HG03045 (cell line): Measurements from ENCODE around the gene ABCA1.
"Not testable (repeated sequence)": the region's sequence is repeated elsewhere in the genome, so short reads cannot be mapped to it uniquely, and the experiment has no call there.

ENCODE experiments used
- ATAC-seq: cut with Tn5 transposase; IDR thresholded peaks from one replicate; pipeline ENCODE4 v1.9.1; 2021; ENCODE audit warnings: mild to moderate bottlenecking, moderate library complexity; ENCODE audit not compliant: unreplicated experiment

ABCA1 gene

DNA sequence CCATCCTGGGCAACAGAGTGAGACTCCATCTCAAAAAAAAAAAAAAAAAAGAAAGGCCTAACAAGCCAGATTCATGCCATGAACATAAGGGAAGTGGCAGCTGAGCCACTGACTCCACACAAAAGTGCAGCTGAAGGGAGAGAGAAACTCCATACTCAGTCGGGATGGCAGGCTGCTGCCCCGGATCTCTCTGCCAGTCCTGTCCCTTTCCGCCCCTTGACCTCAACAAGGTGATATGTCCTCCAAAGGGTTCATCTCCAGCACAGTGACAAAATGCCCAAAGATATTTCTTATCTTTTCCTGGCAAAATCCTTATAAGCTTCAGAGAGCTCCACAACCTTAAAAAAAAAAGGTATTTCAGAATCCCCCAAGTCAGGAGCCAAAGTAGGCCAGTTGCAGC, 52.6 kb downstream of the ABCA1 start:
- ATAC-seq, result no peak

DNA sequence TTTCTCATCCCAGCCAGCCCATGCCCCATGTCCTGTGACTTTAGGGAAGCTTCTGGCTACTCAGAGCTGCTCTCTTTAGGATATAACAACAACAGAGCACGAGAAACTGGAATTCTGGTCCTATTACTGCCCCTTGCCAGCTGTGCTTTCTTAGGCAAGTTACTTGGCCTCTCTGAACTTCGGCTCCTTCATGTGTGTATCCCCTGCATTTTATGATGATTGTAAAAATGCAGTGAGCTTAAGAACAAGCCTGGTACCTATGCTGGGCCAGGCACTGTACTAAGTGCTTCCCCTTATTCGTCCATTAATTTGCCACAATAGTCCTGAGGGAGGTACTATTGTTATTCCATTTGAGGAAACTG, 54.5 kb downstream of the ABCA1 start:
- ATAC-seq, result no peak

DNA sequence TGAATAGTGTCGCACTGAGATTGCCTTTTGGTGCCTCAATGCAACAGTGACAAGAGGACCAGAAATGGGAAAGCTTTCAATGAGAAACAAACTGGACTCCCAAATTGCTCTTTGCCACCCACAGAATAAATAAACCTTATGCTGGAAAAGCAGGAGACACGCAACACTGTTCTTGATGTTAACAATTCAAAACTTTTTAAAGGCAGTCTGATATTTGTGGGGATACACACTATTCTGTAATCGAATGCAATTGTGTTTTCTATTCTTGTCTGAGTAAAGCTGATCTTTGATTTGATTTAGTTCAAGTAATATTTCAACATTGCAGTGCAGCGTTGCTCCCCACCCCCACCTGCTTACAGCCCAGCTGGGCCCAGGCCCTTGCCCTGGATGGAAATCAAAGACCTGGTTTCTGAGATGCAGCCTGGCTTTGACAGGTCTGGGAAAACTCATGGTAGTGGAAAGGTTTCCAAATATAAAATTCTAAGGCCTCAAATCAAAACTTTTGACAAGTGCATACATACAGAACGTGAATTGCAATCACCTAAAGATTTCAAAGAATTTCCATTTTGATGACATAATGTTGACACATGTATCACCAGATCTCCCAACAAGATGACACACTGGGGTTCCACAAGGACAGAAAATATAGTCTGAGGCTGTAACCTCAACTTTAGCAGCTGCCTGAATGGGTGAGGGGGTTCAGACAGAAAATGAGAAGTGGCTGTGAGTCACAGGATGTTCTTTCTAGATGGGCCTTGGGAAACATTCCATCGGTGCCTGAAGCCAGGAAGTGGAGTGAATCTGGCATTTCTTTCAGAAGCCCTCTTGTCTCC, 55.1 kb downstream of the ABCA1 start:
- no peak for ATAC-seq

DNA sequence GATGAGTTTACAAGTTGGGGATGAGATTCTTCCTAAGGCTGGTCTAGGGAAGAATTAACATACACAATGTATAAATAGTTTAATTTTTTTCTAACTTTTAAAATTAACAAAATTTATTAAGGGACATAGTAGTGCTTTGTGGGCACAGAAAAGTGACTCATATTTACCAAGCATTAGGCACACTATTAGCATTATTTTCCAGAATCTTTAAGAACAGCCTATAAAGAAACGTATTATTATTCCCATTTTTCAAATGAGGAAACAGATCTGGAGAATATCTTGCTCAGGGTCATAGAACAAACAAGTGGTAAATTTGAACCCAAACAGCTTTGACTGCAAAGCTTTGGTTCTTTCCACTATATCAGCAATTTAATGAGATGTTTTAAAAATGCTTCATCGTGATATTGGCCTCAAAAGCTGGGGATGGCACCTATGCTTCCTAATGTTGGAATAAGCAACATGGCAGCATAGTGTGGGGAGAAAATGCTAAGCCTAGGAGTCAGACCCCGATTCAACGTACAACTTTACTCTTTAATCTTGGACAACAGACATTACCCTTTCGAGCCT, 55.9 kb downstream of the ABCA1 start:
- ATAC-seq, result no peak

DNA sequence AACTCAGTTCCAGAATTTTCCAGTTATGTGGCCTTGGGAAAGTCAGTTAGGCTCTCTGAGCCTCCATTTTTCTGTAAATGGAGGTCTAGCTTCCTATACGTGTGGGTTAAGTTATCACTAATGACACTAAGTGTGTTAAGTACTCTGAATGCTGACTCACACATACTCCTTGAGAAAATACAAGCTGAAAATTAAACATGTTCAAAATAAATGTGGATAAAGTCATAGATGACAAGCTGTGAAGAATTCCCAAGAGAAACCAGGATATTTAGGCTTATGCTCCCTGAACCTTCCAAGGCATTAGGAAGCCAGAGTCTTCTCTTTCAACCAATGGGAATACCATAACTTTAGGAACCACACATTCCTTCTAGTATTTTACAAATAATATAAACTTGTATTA, 58.1 kb downstream of the ABCA1 start:
- ATAC-seq, result no peak

DNA sequence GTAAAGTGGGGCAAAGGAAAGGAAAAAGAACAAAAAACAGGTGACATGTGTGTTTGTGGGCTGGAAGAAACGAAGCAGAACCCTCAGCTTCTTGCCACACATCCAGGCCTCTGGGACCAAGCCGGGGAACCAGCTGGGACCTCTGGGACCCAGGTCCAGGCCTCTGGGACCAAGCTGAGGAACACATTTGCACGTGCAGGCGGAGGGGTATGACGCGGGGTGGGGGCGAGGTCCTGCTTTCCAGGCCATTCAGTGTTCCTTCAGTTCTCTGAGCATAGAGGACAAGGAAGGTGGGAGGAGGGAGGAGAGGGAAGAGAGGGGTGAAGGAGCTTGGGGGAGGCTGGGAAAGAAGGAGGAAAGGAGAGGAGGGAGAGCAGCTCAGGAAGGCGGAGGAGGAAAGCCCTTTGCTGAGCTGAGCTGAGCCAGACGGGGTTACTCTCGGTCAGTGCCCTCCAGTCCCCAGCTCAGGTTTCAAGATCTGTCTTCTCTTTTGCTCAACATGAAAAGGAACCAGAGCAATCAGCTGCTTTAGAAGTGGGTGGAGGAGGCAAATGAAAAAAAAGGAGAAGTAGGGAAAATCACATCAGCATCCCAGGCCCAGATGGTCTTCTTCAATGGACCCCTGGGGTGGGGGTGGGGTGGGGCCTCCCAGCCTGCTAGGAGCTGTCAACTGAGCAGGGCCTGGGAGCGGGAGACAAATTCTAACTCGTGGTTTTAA, 59.1 kb downstream of the ABCA1 start:
- ATAC-seq, result peak; percentile 85

DNA sequence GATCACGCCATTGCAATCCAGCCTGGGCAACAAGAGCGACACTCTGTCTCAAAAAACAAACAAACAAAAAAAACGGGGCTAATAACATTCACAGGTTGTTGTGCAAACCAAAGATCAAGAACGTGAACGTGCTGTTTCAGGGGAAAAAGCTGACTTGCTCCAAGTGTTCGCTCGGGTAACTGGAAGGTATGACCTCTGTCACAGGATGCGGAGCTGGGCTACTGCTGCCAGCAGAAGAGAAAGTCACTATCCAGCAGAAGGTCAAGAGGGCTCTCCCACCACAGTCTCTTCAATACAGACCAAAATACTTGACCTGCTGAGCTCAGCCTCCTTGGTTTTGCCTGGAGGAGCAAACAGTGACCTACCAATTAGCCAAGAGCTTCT, 59.7 kb downstream of the ABCA1 start:
- ATAC-seq, result no peak

DNA sequence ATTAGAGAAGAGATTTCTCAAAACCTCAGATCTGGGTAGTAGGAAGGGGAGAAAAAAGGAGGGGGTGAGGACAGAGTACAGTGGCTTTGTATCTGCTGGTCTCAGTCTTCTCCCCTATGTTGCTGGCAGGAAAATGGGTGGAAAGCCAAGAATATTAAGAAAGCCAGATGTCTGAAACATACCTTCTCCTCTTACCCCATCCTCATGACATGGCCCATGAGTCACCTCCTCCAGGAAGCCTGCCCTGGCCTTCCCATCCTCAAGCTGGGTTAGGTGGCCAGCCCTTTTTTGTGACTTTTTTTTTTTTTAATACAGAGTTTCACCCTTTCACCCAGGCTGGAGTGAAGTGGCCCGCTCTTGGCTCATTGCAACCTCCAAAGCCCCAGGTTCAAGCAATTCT, 61.8 kb downstream of the ABCA1 start:
- no peak for ATAC-seq

DNA sequence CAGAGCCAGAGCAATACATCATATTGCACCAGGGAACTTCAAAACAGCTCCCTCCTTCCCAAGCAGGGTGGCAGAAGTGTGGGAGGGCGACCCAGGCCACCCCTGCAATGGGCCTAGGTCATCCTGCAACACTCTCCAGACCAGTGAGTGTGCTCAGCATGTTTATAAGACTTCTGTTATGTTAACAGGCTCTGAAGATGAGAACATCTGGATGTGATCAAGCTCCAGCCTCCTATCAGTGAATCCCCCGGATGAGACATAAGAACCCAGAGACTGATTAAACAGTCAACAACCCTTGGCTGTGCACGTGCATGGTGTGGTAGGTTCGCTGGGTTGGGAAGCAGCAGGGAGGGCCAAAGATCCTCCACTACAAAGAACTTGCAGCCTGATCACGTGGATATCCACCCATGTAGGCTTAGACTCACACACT, 63.3 kb downstream of the ABCA1 start:
- ATAC-seq, result no peak

DNA sequence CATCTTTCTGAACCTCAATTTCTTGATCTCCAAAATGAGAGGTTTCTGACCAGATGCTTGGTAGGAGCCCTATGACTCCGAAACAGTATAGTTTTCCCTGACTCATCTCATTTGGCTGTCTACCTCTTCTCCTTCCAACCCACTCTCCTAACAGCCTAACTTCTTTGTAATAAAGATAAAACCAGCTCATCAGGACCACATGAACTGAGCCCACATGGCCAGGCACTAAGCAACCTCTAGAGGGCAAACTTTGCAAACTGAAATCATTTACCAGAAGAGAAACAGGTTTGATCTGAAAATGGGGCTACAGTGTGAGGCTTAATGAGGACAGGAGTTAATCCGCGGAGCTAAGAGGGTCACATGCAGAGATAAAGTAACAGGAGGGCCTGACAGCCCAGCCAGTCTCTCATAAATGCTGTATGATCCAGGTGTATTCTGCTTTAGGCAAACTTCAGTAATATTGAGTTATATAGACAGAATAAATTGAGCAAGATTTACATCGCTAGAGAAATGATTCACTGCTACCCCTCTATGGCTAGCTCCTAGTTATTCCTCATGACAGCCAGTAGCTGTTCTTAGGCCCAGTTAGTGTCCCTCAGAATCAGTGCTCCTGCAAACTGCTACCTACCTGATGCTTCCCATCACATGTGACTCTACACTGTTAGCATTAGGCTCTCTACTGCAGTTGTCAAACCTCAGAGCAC, 64.6 kb downstream of the ABCA1 start:
- peak; percentile 66 for ATAC-seq

DNA sequence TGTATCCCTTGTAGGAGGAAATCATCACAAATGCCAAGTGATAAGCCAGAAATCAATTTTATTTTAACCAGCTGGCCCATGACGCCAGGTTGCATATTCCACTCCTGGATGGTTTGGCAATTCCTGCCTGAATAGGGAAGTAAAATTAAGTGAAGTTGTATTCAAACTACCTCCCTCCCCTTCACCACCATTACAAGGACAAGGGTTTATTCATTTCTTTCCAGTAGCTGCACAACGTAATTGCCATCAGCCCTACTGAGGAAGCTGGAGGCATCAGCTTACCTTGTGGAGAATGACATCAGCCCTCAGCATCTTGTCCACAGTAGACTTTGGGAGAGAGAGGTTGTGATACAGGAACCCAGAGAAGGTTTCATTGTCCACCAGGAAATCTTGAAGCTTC, 66.6 kb downstream of the ABCA1 start:
- no peak for ATAC-seq

DNA sequence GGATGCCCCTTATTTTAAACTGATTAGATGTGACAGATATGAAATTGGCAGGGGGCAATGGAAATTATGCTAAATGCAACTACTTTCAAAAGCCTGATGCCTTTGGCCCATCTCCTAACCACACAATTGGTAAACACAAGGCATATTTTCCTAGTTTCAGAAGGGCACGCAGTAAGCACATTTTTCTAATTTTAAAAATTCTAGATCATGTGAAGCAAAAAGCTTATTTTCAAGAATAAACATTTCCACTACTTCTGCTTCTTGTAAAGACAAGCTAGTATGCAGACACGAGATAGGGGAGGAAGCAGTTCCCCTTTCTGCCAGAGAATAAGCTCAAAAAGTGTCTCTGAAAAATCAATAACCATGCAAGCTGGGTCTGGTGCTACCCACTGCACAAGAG, 67.7 kb downstream of the ABCA1 start:
- ATAC-seq, result no peak

DNA sequence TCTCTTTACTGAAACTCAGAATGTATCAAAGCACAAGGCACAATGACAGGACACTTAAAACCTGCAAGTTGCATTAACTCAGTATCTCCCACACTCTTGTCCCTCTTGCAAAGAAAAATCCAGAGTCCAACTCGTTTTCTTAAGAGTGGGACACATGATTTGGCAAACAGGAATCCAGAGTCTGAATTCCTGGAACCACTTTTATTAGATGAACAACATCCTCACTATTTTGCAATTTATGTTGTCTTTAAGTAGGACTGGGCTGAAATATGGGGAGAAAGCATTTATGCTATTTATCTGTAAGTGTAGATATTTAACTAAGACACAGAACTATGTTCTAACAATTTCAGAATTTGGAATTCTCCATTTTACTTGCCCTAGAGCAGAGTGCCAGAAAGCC, 69.1 kb downstream of the ABCA1 start:
- ATAC-seq, result no peak

DNA sequence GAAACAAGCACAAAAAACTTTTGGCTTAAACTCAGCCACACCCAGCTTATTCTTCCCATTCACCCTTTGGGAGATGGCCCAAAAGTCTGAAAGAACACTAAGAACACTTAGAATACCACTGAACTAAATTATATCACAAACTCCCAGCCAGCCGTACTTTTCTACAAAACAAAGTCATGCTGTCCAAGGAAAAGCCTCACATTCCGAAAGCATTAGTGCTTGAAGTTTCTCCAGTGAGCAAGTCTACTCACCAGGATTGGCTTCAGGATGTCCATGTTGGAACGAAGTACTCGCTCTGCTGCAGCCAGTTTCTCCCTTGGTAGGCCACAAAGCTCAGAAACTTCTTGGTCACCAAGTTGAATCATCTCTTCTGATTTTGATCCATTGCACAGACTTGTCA, 69.7 kb downstream of the ABCA1 start:
- no peak for ATAC-seq

DNA sequence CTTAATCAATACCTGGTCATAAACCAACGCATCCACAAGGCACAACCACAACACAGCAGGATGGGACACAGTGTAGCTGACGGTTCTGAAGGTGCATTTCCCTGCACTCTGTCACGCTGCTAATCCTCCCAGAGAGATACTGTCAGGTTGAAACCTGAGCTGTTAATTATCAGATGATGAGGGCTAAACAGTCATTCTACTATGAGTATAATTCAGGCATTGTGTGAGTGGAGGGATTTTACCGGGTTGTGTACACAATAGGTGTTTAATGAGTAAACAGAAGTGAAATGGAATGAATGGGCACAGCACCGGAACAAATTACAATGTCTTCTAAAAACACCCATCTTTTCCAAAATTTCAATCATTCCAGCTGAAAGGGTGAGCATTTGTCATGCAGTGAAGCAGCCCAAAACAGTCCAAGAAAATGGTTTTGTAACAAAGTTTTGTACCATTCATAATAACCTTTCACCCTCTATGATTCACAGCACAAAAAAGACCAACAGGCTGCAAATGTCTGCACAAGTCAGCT, 71.5 kb downstream of the ABCA1 start:
- ATAC-seq, result no peak

DNA sequence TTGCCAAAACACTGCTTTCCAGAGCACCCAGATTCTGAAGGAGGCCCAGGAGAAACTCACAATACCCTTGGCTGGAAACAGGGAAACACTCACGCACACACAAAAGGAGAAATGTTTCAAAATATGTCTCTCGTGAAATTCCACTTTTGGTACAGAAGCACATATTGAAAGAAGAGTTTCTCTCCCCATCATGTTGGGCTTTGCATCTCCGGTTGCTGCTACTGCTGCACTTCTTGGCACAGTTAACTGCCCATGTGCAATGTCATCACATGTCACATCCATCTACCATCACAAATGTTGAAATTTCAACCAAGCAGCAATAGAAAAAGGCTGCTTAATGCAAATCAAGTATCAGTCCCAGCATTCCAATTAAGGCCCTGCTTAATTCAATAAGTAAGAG, 72.1 kb downstream of the ABCA1 start:
- ATAC-seq, result no peak

DNA sequence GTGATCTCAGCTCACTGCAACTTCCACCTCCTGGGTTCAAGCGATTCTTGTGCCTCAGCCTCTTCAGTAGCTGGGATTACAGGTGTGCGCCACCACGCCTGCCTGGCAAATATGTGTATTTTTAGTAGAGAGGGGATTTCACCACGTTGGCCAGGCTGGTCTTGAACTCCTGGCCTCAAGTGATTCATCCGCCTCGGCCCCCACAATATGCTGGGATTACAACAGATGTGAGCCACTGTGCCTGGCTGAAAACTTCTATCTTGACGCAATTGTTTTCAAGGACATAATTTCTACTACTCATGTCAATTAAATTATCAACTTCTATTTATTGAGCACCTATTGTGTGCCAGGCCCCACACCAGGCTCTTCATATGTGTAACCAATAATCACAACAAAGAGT, 72.7 kb downstream of the ABCA1 start:
- ATAC-seq, result not testable (repeated sequence)

DNA sequence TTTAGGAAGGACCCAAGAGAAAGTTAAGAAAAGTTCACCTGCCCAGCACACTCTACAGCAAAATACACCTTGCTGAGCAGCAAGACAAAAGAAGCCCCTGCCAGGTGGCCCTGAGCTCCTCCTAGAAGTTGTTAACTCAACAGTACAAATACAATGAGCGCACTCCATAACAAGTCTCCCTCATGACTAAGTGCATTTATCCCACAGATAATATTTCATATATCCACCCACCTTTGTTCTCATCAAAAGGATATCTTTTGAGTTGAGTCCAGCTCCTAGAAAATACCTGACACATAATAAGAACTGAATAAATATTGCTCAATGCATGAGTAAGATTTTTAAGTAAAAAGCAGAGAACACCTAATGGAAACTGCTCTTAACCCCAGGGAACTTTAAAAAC, 73.3 kb downstream of the ABCA1 start:
- no peak for ATAC-seq

DNA sequence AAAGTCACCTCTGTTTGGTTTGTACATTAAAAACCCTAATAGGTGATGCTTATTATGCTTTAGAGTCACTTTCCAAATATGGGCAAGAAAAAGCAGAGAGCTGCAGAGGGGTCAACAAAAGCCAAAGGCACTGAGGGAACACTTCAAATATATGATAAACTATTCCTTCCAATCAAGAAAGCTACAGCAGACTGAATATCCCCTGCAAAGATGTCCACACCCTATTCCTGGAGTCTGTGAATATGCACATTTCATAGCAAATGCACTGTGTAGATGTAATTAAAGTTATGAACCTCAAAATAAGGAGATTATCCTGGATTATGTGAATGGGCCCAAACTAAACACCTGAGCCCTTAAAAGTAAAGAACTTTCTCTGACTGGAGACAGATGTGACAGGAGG, 74.3 kb downstream of the ABCA1 start:
- ATAC-seq, result no peak

DNA sequence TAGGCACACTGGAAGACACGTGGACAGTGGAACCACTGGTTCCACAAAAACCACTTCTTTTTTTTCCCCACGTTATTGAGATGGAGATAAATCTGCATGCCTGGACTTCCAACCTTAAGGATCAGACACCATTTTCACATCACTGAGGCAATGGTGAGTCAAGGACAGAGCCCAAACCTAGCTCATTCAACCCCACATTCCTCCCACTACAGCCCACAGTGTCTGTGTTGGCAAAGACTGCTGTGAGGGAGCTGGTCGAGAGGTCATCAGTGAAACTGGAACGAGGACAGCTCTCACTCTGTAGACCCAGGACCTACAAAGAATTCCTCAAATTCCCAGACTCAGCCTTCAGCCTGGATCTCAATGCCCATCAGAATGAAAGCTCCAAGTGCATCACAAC, 74.8 kb downstream of the ABCA1 start:
- ATAC-seq, result no peak

DNA sequence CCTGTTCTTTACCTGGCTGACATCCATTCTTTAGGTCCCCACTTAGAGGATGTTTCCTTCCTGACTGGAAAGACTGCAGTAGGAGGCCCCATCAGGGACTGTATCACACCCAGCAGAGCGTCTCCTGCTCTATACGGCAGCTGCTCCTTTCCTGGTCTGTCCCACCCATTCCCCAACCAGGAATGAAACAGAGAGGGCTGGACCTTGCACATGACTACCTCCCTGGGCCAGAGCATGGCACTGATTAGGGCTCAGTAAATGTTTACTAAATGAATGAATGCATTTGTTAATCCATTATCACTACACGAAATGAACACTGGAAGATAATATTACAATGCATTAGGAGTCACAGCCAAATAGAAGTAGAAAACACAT, 76.4 kb downstream of the ABCA1 start:
- no peak for ATAC-seq
